Neutrophil (primary cell): ENCODE measurements around the gene SPINT1.

Experiments used
- H3K27ac ChIP-seq: fragments of 200-600 bp; sonication (generic); 2 replicates; pipeline ENCODE4 v1.5.1; 2016; ENCODE audit warnings: mild to moderate bottlenecking, moderate library complexity
- H3K27me3 ChIP-seq: fragments of 200-600 bp; sonication (generic); 2 replicates; pipeline ENCODE4 v1.6.0; 2016; ENCODE audit warnings: mild to moderate bottlenecking
- H3K36me3 ChIP-seq: fragments of 200-600 bp; sonication (generic); 2 replicates; pipeline ENCODE4 v1.5.1; 2017
- H3K4me1 ChIP-seq, 2 experiments: fragments of 200-600 bp in 1 of 2; sonication (generic) in 1 of 2; 1 replicate in 1 of 2; 2 replicates in 1 of 2; pipeline versions ENCODE4 v1.5.1 to v1.6.1; 2013 to 2016; ENCODE audit warnings: low read depth in 1 of 2, low read length in 1 of 2, mild to moderate bottlenecking in 1 of 2, moderate library complexity in 1 of 2; ENCODE audit not compliant: control insufficient read depth in 1 of 2, insufficient read depth in 1 of 2
- H3K4me3 ChIP-seq, 2 experiments: fragments of 200-600 bp in 1 of 2; sonication (generic) in 1 of 2; 1 replicate in 1 of 2; 2 replicates in 1 of 2; pipeline ENCODE4 v1.5.1; 2013 to 2016; ENCODE audit warnings: low read depth in 1 of 2, low read length in 1 of 2, mild to moderate bottlenecking in 1 of 2, moderate library complexity in 1 of 2
- H3K9me3 ChIP-seq: fragments of 200-600 bp; sonication (generic); 2 replicates; pipeline ENCODE4 v1.5.1; 2016
- TF ChIP-seq, protein P1 (sequence below): fragments of 200-600 bp; sonication (generic); IDR thresholded peaks from 2 replicates; pipeline ENCODE4 v1.5.1; 2016; ENCODE audit warnings: antibody characterized with exemption

The SPINT1 gene

DNA sequence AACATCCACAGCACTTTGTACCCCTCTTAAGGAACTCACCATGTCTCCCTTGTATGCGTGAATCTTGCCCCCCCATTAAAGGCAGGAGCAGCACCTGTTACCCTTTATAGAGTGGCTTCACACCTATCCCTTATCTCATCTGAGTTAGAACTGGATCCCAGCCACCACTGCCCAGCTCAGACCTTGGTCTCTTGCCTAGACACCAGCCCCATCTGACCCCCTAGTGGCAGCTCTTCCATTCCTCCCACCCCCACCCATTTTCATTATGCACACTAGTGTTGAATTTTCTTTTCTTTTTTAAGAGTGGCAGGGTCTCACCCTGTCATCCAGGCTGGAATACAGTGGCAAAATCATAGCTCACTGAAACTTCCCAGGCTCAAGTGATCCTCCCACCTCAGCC is 40.2 kb upstream of the SPINT1 start:
- TF ChIP-seq, protein P1, sequence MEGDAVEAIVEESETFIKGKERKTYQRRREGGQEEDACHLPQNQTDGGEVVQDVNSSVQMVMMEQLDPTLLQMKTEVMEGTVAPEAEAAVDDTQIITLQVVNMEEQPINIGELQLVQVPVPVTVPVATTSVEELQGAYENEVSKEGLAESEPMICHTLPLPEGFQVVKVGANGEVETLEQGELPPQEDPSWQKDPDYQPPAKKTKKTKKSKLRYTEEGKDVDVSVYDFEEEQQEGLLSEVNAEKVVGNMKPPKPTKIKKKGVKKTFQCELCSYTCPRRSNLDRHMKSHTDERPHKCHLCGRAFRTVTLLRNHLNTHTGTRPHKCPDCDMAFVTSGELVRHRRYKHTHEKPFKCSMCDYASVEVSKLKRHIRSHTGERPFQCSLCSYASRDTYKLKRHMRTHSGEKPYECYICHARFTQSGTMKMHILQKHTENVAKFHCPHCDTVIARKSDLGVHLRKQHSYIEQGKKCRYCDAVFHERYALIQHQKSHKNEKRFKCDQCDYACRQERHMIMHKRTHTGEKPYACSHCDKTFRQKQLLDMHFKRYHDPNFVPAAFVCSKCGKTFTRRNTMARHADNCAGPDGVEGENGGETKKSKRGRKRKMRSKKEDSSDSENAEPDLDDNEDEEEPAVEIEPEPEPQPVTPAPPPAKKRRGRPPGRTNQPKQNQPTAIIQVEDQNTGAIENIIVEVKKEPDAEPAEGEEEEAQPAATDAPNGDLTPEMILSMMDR = no peak
- Histone ChIP-seq H3K36me3 (no peaks in the 10 kb centered on the region), H3K4me3 (no peak overlapping the region), H3K27me3 (no peaks in the 10 kb centered on the region), H3K4me1 (peaks cover 15 to 16% of the 10 kb centered on the region in 2 experiments), H3K27ac (no peak overlapping the region), H3K9me3 (no peaks in the 10 kb centered on the region)

DNA sequence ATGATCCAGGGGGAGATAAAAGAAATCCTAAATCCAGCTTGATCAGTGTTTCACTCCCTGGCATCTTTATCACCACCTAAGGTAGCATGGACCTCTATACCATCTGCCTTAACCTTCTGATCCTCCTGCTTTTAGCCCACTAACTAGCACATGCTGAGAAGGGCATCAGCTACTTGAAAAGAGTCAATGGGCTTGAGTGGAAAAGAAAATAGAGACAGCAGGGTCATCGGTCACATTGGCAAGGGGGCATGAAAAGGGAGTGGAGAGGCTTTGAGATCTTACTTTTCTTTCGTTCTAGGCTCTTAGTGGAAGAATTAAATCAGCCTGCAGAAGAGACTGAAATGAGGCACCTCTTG is 37.2 kb upstream of the SPINT1 start:
- Histone ChIP-seq H3K36me3 (peaks cover 23% of the 10 kb centered on the region), H3K27ac (peak overlapping the region; percentile 80), H3K9me3 (no peaks in the 10 kb centered on the region), H3K27me3 (no peaks in the 10 kb centered on the region), H3K4me3 (peak overlapping the region; percentile 98 to 100), H3K4me1 (peaks cover 15 to 16% of the 10 kb centered on the region in 2 experiments)
- TF ChIP-seq, protein P1 = no peak

DNA sequence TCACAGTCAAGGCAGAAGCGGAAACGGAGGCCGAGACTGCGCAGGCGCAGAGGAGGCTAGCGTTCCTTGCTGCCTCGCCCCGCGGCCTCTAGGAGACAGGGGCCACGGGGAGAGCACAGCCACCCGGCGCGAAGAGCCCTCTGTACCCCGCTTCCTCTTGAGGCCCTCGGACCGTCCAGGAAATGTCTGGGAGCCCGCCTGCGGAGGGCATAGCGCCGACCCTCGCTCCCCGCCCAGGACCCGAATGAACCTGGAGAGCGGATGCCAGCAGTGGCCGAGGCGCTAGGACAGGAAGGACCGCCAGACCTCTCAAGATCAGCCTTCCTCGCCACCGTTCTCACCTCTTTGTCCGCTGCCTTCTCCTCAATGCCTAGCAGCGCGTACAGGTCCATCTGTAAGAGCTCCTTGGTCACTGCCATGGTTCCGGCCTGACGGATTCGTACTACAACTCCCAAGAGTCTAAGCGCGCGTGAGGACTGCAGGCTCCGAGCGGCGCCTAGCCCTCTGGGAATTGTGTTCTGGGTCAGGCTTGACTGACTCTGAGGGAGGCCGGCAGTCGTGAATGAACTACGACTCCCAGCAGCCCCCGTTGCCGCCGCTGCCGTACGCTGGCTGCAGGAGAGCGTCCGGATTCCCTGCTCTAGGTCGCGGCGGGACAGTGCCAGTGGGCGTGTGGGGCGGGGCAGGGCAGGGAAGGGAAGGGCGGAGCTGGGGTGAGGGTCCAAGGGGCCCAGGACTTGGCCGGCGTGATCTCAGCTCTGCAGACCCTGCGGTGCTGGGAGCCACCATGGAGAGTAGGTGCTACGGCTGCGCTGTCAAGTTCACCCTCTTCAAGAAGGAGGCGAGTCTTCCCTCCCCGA is 36.6 kb upstream of the SPINT1 start, which contains the start of the genes DNAJC17 and ZFYVE19:
Gene DNAJC17 (minus strand): TSS at position 446 of the 860 bp plus-strand sequence. CDS start 27 bp downstream, at position 419.
Gene ZFYVE19 (plus strand): TSS at position 62 of the 860 bp plus-strand sequence. CDS start 501 bp downstream, at position 563.
- Histone ChIP-seq H3K4me1 (peaks cover 15 to 16% of the 10 kb centered on the region in 2 experiments), H3K4me3 (peak within 1 kb of the TSS; percentile 98 to 100), H3K27ac (peak within 1 kb of the TSS; percentile 80), H3K27me3 (no peaks in the 10 kb centered on the region), H3K36me3 (peaks cover 25% of the 10 kb centered on the region), H3K9me3 (no peaks in the 10 kb centered on the region)
- TF ChIP-seq, protein P1 = peak; percentile 27

GRCh38 chr15:40807888-40808461 is 35.9 kb upstream of the SPINT1 start:
- Histone ChIP-seq H3K36me3 (peaks cover 30% of the 10 kb centered on the region), H3K4me1 (peaks cover 15 to 16% of the 10 kb centered on the region in 2 experiments), H3K27me3 (no peaks in the 10 kb centered on the region), H3K9me3 (no peaks in the 10 kb centered on the region), H3K27ac (peak overlapping the region; percentile 80), H3K4me3 (peak overlapping the region; percentile 98 to 100)
- TF ChIP-seq, protein P1 = no peak

GRCh38 chr15:40808861-40809450 is 34.9 kb upstream of the SPINT1 start:
- H3K36me3 ChIP-seq = peaks cover 40% of the 10 kb centered on the region
- no peak overlapping the region for H3K27ac ChIP-seq
- H3K9me3 ChIP-seq = no peaks in the 10 kb centered on the region
- peaks cover 15 to 16% of the 10 kb centered on the region in 2 experiments for H3K4me1 ChIP-seq
- H3K27me3 ChIP-seq = no peaks in the 10 kb centered on the region
- TF ChIP-seq, protein P1 = no peak
- no peak overlapping the region for H3K4me3 ChIP-seq
